HG03095 (cell line): ENCODE results near the gene RALB.
A peak's percentile ranks its signal among the peaks of the same experiment; 100 is the strongest.

Experiments used
- ATAC-seq: cut with Tn5 transposase; IDR thresholded peaks from one replicate; pipeline ENCODE4 v1.9.1; 2021; ENCODE audit warnings: moderate library complexity; ENCODE audit not compliant: unreplicated experiment

RALB gene

DNA sequence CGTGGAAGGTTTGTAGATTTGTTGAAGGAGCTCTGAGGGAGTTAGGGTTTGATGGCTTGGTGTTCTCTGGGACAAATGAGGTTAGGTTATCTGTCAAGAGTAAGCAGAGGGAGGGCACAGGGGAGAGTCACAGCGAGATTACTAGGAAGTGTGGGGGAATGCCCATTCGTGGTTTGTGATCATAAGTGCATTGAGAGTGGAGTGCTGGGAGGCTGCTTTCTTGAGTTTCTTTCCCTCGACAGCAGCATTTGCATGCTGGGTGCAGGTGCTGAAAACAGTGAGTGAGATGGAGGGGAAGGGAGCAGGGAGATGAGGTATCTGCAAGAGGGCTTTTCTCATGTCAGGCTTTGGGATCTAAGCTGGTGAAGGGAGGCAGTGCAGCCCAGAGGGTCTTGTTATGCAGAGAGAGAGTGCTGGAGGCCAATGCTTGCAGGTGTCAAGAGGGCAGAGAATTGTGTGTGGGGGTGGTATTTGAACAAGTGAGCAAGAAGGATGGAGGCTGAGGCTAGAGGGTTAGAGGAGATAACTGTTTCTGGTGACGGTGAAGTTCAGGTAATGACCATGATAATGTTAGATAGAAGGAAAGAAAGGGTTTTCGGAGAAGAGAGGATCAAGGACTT, 8.8 kb downstream of the RALB start:
- ATAC-seq, result peak; percentile 85

DNA sequence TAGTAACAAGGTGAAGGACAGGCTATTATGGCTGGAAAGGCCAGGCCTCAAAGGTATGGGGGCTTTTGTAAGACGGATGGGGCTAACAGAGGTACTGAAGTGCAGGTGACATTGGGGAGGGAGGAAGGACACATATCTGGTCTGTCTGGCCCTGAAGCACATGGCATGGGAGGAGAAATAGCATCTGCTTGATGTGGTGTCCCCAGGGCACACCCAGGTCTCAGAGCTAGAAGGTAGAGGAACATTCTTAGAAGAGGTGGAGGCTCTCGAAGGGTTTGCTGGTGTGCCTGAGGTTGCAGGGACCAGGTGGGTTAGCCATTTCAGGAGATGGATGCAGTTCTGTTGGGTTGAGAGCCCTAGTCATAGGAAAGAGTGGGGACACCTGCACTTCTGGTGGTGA, 9.5 kb downstream of the RALB start:
- ATAC-seq, result no peak

DNA sequence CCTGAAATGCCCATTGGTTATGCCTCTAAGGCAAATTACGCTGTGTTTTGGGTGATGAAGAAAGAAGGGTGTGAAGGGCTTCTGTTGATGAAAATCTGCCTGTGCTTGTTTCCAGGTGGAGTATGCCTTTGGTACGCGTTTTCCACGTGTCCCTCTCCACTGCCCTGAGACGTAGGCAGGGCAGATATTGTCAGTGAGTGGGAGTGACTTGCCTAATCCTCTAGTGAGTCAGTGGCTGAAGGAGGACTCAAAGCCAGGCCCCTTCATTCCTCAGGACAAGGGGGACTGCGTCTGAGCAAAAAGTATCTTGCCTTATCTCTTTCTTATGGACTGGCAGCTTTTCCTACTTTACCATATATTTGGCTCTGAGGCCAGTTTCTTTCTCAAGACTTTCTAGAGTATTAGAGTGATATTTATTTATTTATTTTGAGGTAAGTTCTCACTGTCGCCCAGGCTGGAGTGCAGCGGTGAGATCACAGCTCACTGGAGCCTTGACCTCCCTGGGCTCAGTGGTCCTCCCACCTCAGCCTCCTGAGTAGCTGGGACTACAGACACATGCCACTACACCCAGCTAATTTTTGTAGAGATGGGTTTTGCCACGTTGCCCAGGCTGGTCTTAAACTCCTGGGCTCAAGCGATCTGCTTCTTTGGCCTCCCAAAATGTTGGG, 10.2 kb downstream of the RALB start:
- no peak for ATAC-seq

- peak; percentile 40 for ATAC-seq
These were observed 12.4 kb downstream of the RALB start for GRCh38 chr2:120265006-120265405.

- no peak for ATAC-seq
These were observed 14.7 kb downstream of the RALB start for GRCh38 chr2:120267348-120267747.

GRCh38 chr2:120269076-120269744, 16.6 kb downstream of the RALB start:
- no peak for ATAC-seq

- ATAC-seq, result no peak
These were observed 17.2 kb downstream of the RALB start for GRCh38 chr2:120269816-120270215.

DNA sequence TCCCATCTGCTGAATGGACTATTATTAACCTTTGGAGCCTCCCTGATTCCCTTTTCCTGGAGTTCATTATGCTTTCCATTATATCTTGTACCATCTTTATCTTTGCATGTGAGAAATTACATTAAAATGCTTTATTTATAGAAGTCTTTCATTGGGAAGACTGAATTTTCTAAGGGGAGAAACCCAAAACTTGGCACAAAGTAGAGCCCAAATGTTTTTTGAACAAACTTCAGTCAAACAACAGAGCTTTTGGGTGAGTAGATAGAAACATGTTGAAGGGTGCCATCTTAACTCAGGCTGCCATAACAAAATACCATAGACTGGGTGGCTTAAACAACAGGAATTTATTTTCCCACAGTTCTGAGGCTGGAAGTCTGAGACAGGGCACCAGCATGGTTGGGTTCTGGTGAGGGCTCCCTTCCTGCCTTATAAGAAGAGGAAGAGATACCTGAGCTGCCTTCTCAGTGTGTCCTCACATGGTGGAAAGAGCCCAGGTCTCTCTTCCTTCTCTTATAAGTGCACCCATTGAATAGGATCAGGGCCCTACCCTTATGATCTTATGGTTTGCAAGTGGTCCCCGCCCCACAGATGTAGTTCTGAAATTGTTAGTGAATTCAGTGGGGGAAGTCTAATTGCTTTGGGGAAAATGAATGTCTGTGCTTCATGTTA, 19.2 kb downstream of the RALB start:
- no peak for ATAC-seq

DNA sequence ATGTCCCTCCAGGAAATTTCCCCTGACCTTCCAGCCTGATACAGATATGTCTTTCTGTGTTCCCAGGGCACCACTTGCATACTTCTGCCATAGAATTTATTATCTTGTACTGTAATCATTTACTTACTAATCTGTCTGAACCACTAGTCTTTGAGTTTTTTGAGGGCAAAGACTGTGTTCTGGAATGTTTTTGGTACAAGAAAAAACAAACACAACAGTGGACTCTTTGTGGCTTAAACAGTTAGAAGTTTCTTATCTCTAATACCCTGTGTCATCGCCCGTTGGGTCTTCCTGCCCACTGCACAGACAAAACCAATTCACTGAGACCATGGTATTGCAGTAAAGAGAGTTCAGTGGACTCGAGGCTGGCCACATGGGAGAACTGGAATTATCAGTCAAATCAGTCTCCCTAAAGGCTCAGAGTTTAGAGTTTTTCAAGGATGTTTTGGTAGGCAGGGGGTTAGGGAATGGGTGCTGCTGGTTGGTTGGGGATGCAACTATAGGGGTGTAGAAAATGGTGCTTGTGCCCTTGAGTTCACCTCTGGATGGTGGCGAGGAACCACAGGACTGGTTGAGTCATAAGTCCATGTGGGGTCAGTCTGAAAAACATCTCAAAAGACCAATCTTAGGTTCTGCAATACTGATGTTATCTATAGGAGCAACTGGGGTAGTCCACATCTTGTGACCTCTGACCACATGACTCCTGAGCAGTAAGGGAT, 20.3 kb downstream of the RALB start:
- no peak for ATAC-seq

DNA sequence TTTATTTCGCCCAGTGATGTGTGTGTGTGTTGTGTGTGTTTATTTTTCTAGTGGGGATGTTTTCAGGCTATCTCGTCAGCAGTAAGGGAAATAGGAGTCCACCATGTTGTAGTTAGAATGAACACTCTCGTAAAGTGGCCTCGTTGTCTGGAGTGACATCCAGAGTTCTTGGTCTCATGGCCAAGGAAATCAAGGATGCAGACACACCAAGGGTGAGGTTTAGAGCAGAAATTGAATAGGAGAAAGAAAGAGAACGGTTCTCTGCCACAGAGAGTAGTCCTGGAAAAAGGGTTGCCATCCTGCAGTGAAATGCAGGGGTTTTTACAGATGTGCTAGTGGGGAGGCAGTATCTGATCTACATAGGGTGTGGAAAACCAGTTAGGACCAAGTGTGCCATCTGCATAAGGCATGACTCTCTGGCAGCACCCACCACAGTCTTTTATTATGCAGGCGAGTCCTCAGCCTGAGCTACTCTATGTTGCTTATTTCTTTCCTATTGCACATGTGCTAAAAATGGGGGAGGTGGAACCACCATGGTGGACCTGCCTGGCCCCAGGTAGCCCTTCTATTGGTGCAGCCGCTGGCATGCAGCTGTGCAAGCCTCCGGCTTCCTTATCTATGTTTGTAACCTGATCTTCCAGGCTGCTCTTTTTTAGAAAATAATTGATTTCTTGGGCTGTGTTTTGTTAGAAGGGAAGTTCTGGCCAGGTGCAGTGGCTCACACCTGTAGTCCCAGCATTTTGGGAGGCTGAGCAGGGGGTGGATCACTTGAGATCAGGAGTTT, 23.2 kb downstream of the RALB start:
- ATAC-seq, result no peak

DNA sequence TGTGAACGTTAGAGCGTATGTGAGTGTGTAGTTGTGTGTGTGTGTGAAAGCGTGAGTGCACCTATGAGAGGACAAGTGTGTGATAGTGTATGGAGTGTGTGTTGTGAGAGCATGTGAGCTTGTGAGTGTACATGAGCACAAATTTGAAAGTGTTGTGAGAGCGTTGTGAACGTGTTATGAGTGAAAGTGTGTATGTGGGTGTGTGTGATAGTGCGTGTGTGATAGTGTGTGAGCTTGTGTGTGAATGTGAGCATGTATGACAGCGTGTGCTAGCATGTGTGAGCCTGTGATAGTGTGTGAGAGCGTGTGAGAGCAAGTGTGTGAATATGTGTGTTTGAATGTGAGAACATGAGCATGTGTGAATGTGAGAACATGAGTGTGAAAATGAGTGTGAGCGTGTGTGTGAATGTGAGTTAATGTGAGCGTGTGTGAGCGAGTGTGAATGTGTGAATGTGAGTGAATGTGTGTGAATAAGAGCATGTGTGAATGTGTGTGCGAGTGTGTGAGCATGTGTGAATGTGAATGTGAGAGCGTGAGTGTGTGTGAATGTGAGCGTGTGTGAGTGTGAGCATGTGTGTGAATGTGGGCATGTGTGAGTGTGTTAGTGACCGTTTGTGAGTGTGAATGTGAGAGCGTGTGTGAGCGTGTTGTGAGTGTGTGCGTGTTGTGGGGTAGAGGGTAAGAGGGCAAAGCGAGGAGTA, 25.0 kb downstream of the RALB start:
- no peak for ATAC-seq

DNA sequence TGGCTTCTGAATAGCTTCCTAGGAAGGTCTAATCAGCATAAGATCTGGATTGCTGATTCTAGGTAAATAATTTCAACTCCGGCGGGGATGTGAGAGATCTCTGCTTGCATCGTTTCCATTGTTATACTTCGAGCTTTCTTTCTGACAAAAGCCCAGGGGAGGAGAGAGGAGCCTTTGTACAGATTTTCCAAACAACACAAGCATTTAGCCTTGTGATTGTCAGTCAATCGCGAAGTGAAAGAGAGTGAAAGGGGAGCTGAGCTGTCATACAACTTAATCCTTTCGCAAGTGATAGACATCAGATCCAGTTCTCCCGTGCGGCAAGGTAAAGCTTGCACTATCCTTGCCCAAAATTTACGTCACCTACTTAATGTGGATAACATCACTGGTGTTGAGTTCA, 26.2 kb downstream of the RALB start:
- no peak for ATAC-seq

GRCh38 chr2:120279708-120280107, 27.1 kb downstream of the RALB start:
- ATAC-seq, result no peak

GRCh38 chr2:120283649-120284048, 31.0 kb downstream of the RALB start:
- ATAC-seq, result no peak

DNA sequence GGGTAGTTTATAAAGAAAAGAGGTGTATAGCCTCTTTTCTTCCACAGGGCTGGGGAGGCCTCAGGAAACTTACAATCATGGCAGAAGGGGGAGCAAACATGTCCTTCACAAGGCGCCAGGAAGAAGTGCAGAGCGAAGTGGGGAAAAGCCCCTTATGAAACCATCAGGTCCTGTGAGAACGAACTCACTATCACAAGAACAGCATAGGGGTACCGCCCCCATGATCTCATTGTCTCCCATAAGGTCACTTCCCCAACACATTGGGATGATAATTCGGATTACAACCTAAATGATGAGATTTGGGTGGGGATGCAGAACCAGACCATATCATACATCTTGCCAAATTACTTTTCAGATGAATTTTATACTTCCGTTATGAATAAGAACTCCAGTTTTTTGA, 32.4 kb downstream of the RALB start:
- ATAC-seq, result no peak

DNA sequence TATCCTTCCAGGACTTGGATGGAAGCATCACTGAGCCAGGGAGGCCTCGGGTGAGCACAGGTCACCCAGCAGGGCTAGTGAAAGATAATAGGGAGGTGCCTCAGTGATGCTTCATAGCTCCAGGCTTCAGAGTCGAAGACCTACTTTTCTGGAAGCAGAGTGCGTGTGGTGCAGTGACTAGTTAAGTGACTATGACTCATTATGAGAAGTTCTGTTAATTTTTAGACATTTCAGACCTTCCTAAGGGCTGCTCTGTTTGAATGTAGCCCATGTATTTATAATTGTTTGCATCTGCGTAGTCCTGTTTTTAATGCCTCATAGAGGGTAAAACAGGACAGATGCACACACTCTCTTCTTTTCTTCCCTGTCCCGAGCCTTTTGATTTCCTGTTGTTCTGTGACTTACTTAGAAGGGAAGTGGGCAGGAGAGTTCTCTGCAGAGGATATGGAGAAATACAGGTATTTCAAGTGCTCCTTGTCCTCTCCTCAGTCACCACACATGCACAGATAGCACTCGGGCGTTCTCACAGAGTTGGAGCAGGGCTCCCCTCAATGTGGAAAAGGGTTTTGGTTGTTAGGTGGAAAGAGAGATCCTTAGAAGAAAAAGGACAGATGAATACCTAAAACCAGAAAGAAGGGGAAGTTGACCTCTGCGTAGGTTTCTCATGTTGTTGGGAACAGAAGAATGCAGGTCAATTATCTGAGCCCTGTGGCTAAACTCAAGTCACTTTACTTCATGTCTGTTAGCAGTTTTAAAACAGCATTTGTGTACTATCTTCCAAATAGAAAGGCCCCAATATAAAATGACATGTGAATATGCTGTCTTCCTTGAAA, 34.7 kb downstream of the RALB start:
- ATAC-seq, result peak; percentile 98

GRCh38 chr2:120288016-120288373, 35.3 kb downstream of the RALB start:
- no peak for ATAC-seq

- no peak for ATAC-seq
These were observed 36.7 kb downstream of the RALB start for GRCh38 chr2:120289221-120289906.
